K562 (cell line): ENCODE data around the gene TRIM38. TPM values are rescaled to one million over a fixed set of nuclear protein-coding genes. Genes with fewer than 3 reads are reported as not detected.

ENCODE experiments used
- CEBPG ChIP-seq, 3 experiments: fragments of 200-800 bp in 1 of 3; sonication (Bioruptor generic) in 1 of 3; sonication (generic) in 1 of 3; formaldehyde crosslinking in 1 of 3; IDR thresholded peaks in 2 of 3; conservative IDR thresholded peaks in 1 of 3; 2 replicates each; pipeline versions ENCODE4 v1.6.1 to v1.8.0; 2016 to 2022; ENCODE audit warnings: missing compliant biosample characterization in 2 of 3, missing genetic modification characterization in 2 of 3, mild to moderate bottlenecking in 1 of 3, missing genetic modification reagents in 1 of 3
- COPS2 ChIP-seq: fragments of 450-650 bp; conservative IDR thresholded peaks from 2 replicates; pipeline ENCODE4 v1.6.1; 2016; ENCODE audit warnings: mild to moderate bottlenecking, moderate library complexity
- CREB1 ChIP-seq, 2 experiments: sonication (generic) in 1 of 2; formaldehyde crosslinking in 1 of 2; IDR thresholded peaks; 2 replicates each; pipeline versions ENCODE4 v1.6.1 to v1.8.0; 2012 to 2022; ENCODE audit warnings: inconsistent platforms in 1 of 2, mild to moderate bottlenecking in 1 of 2, missing genetic modification reagents in 1 of 2, moderate library complexity in 1 of 2
- HDAC8 ChIP-seq: fragments of 450-650 bp; IDR thresholded peaks from 2 replicates; pipeline ENCODE4 v1.6.1; 2016; ENCODE audit warnings: mild to moderate bottlenecking, missing genetic modification characterization, moderate library complexity, missing compliant biosample characterization
- HNRNPL ChIP-seq: fragments of 200-400 bp; formaldehyde crosslinking; IDR thresholded peaks from 2 replicates; pipeline ENCODE4 v1.6.1; 2017; ENCODE audit warnings: low read depth, mild to moderate bottlenecking, low read length
- OTX1 ChIP-seq: fragments of 450-650 bp; formaldehyde crosslinking; IDR thresholded peaks from 2 replicates; pipeline ENCODE4 v1.4.0; 2022; ENCODE audit warnings: mild to moderate bottlenecking
- PTRF ChIP-seq: fragments of 450-650 bp; IDR thresholded peaks from 2 replicates; pipeline ENCODE4 v1.6.1; 2016; ENCODE audit warnings: mild to moderate bottlenecking, missing genetic modification characterization, missing compliant biosample characterization
- RBM39 ChIP-seq: fragments of 200-400 bp; formaldehyde crosslinking; optimal IDR thresholded peaks from 2 replicates; pipeline ENCODE3; 2018; ENCODE audit warnings: low read depth, low read length
- THRAP3 ChIP-seq: fragments of 450-650 bp; IDR thresholded peaks from 2 replicates; pipeline ENCODE4 v1.6.1; 2016; ENCODE audit warnings: mild to moderate bottlenecking, inconsistent platforms, borderline replicate concordance
- ZBED1 ChIP-seq: IDR thresholded peaks from 2 replicates; pipeline ENCODE4 v1.6.1; 2014
- ZNF274 ChIP-seq: IDR thresholded peaks from 2 replicates; pipeline ENCODE4 v1.6.1; 2011; ENCODE audit warnings: low read depth, mild to moderate bottlenecking, low read length, moderate library complexity, borderline replicate concordance
- ZNF75A ChIP-seq: fragments of 450-650 bp; formaldehyde crosslinking; IDR thresholded peaks from 2 replicates; pipeline ENCODE4 v1.4.0; 2020; ENCODE audit warnings: mild to moderate bottlenecking
- polyA plus RNA-seq, 8 experiments: library from polyadenylated mRNA; depleted of rRNA in 4 of 8; stranded (reverse) in 5 of 8; unstranded in 3 of 8; fragments of >200 nt; fragmentation: Nextera tagmentation in 2 of 8; fragmentation: Illumina TruSeq in 1 of 8; extraction: Ambion mirVana in 2 of 8; extraction: Trizol in 1 of 8; gene quantifications; 2 replicates each; pipeline versions ENCODE4 v1.2.1 to v1.2.3, GENCODE V29; 2011 to 2014; ENCODE audit warnings: inconsistent platforms in 1 of 8, missing spikeins in 1 of 8
- total RNA-seq, 7 experiments: library from RNA; depleted of rRNA in 6 of 7; stranded (reverse); fragments of >200 nt in 6 of 7; fragmentation: Illumina TruSeq in 2 of 7; extraction: Trizol in 2 of 7; gene quantifications; 2 replicates each; pipeline versions ENCODE4 v1.2.1 to v1.2.3, GENCODE V29; 2011 to 2021; ENCODE audit warnings: low replicate concordance in 1 of 7
- TF ChIP-seq, protein P1 (sequence below): sonication (generic); formaldehyde crosslinking; IDR thresholded peaks from 2 replicates; pipeline ENCODE4 v1.8.0; 2022; ENCODE audit warnings: mild to moderate bottlenecking, missing genetic modification reagents
- TF ChIP-seq, protein P2 (sequence below): sonication (generic); formaldehyde crosslinking; IDR thresholded peaks from 2 replicates; pipeline ENCODE4 v1.8.1; 2023; ENCODE audit warnings: mild to moderate bottlenecking, missing genetic modification reagents, moderate library complexity
- TF ChIP-seq, protein P3 (sequence below): IDR thresholded peaks from 2 replicates; pipeline ENCODE4 v1.6.1; 2011; ENCODE audit warnings: borderline replicate concordance, low read depth, mild to moderate bottlenecking, moderate library complexity, low read length; ENCODE audit not compliant: insufficient read depth, poor library complexity, severe bottlenecking

TRIM38 gene
- total and polyA plus RNA-seq, 9 of the 15 experiments (the other 6 are each of a cell fraction or from before 2014, with no cell fraction given), result 1.7 to 6.7 (median 6.3) TPM

DNA sequence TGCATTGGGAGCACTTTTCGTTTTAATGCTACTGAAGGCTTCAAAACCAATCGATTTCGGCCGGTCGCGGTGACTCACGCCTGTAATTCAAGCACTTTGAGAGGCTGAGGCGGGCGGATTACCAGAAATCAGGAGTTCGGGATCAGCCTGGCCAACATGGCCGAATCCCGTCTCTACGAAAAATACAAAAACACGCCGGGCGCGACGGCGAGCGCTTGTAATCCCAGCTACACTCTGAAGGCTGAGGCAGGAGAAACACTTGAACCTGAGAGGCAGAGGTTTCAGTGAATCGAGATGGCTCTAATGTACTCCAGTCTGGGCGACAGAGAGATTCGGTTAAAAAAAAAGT lies 58.4 kb downstream of the TRIM38 start (continued):
- no peak for TF ChIP-seq PTRF (tag)
- TF ChIP-seq, protein P1, sequence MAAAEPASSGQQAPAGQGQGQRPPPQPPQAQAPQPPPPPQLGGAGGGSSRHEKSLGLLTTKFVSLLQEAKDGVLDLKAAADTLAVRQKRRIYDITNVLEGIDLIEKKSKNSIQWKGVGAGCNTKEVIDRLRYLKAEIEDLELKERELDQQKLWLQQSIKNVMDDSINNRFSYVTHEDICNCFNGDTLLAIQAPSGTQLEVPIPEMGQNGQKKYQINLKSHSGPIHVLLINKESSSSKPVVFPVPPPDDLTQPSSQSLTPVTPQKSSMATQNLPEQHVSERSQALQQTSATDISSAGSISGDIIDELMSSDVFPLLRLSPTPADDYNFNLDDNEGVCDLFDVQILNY (CRISPR knock-in tag), result 0 out of 2 replicates have a peak, but pooled peaks have one; percentile 5
- TF ChIP-seq, protein P2, sequence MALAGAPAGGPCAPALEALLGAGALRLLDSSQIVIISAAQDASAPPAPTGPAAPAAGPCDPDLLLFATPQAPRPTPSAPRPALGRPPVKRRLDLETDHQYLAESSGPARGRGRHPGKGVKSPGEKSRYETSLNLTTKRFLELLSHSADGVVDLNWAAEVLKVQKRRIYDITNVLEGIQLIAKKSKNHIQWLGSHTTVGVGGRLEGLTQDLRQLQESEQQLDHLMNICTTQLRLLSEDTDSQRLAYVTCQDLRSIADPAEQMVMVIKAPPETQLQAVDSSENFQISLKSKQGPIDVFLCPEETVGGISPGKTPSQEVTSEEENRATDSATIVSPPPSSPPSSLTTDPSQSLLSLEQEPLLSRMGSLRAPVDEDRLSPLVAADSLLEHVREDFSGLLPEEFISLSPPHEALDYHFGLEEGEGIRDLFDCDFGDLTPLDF (CRISPR knock-in tag), result no peak
- TF ChIP-seq, protein P3, sequence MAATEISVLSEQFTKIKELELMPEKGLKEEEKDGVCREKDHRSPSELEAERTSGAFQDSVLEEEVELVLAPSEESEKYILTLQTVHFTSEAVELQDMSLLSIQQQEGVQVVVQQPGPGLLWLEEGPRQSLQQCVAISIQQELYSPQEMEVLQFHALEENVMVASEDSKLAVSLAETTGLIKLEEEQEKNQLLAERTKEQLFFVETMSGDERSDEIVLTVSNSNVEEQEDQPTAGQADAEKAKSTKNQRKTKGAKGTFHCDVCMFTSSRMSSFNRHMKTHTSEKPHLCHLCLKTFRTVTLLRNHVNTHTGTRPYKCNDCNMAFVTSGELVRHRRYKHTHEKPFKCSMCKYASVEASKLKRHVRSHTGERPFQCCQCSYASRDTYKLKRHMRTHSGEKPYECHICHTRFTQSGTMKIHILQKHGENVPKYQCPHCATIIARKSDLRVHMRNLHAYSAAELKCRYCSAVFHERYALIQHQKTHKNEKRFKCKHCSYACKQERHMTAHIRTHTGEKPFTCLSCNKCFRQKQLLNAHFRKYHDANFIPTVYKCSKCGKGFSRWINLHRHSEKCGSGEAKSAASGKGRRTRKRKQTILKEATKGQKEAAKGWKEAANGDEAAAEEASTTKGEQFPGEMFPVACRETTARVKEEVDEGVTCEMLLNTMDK, result no peak
- no peak for TF ChIP-seq CEBPG (CRISPR knock-in tag; IDR thresholded peaks at IDR 0.05)
- TF ChIP-seq CEBPG (tag; conservative IDR thresholded peaks at IDR 0.05 in 1 of 2, IDR thresholded peaks at IDR 0.05 in 1 of 2), result no peak
- TF ChIP-seq HNRNPL, result no peak
- TF ChIP-seq ZNF274, result no peak
- no peak for TF ChIP-seq HDAC8
- TF ChIP-seq ZBED1, result 0 out of 2 replicates have a peak, but pooled peaks have one; percentile 20
- no peak for TF ChIP-seq OTX1
- no peak for TF ChIP-seq ZNF75A (CRISPR knock-in tag)
- no peak for TF ChIP-seq RBM39
- TF ChIP-seq COPS2, result no peak
- TF ChIP-seq CREB1 (IDR thresholded peaks at IDR 0.05), result no peak
- TF ChIP-seq CREB1 (CRISPR knock-in tag; IDR thresholded peaks at IDR 0.05), result no peak
- TF ChIP-seq THRAP3, result no peak
